Astrocyte (in vitro differentiated cells and primary cell): ENCODE data around the gene PPA2. TPM values are rescaled to one million over a fixed set of nuclear protein-coding genes. Genes with fewer than 3 reads are reported as not detected.
A peak's percentile ranks its signal among the peaks of the same experiment; 100 is the strongest.

Source experiments
- DNase-seq: peaks from one replicate; pipeline ENCODE4 v3.0.0-alpha.2; 2010; ENCODE audit warnings: low read depth
- FAIRE-seq: peaks from 2 replicates; lab custom pipeline; 2011; peaks lifted over from hg19 to GRCh38; lab: Jason Lieb, UNC
- H2AFZ ChIP-seq: 2 replicates; pipeline ENCODE4 v1.6.0; 2012; ENCODE audit warnings: low read depth, low read length, inconsistent platforms
- H3K27ac ChIP-seq: 2 replicates; pipeline ENCODE4 v1.5.1; 2011; ENCODE audit warnings: low read depth, low read length, inconsistent platforms
- H3K27me3 ChIP-seq: 2 replicates; pipeline ENCODE4 v1.6.0; 2011; ENCODE audit warnings: low read length, inconsistent platforms; ENCODE audit not compliant: insufficient read depth
- H3K36me3 ChIP-seq: 2 replicates; pipeline ENCODE4 v1.5.1; 2011; ENCODE audit warnings: low read length, inconsistent platforms; ENCODE audit not compliant: insufficient read depth
- H3K4me1 ChIP-seq: 2 replicates; pipeline ENCODE4 v1.5.1; 2011; ENCODE audit warnings: low read length, inconsistent platforms; ENCODE audit not compliant: insufficient read depth
- H3K4me2 ChIP-seq: 2 replicates; pipeline ENCODE4 v1.6.0; 2012; ENCODE audit warnings: low read length, inconsistent platforms
- H3K4me3 ChIP-seq: 2 replicates; pipeline ENCODE4 v1.5.1; 2011; ENCODE audit warnings: low read depth, mild to moderate bottlenecking, low read length, inconsistent platforms; ENCODE audit not compliant: insufficient read depth
- H3K79me2 ChIP-seq: 2 replicates; pipeline ENCODE4 v1.6.0; 2012; ENCODE audit warnings: mild to moderate bottlenecking, low read length, inconsistent platforms; ENCODE audit not compliant: insufficient read depth
- H3K9ac ChIP-seq: 2 replicates; pipeline ENCODE4 v1.6.0; 2012; ENCODE audit warnings: mild to moderate bottlenecking, low read length, inconsistent platforms
- H3K9me3 ChIP-seq: 2 replicates; pipeline ENCODE4 v1.5.1; 2012; ENCODE audit warnings: low read depth, mild to moderate bottlenecking, low read length, inconsistent platforms; ENCODE audit not compliant: insufficient read depth
- H4K20me1 ChIP-seq: 2 replicates; pipeline ENCODE4 v1.6.0; 2012; ENCODE audit warnings: low read length, inconsistent platforms; ENCODE audit not compliant: insufficient read depth
- H3K27ac Mint-ChIP-seq: one replicate; pipeline ENCODE4 v1.8.0; 2021; ENCODE audit warnings: mild to moderate bottlenecking, mixed read lengths; ENCODE audit not compliant: unreplicated experiment
- H3K27me3 Mint-ChIP-seq: one replicate; pipeline ENCODE4 v1.8.0; 2021; ENCODE audit warnings: low read depth, mixed read lengths; ENCODE audit not compliant: unreplicated experiment
- H3K36me3 Mint-ChIP-seq: one replicate; pipeline ENCODE4 v1.8.0; 2021; ENCODE audit warnings: low read depth, mixed read lengths; ENCODE audit not compliant: unreplicated experiment
- H3K4me1 Mint-ChIP-seq: one replicate; pipeline ENCODE4 v1.8.0; 2021; ENCODE audit warnings: low read depth, mixed read lengths; ENCODE audit not compliant: unreplicated experiment
- H3K4me3 Mint-ChIP-seq: one replicate; pipeline ENCODE4 v1.8.0; 2021; ENCODE audit warnings: mild to moderate bottlenecking, moderate library complexity, mixed read lengths; ENCODE audit not compliant: unreplicated experiment
- H3K9me3 Mint-ChIP-seq: one replicate; pipeline ENCODE4 v1.8.0; 2021; ENCODE audit warnings: mild to moderate bottlenecking, mixed read lengths; ENCODE audit not compliant: unreplicated experiment
- CTCF ChIP-seq: IDR thresholded peaks from 2 replicates; pipeline ENCODE4 v1.5.1; 2011; ENCODE audit warnings: low read depth, mild to moderate bottlenecking, inconsistent platforms, low read length, moderate library complexity; ENCODE audit not compliant: insufficient read depth
- EZH2 ChIP-seq: IDR thresholded peaks from 2 replicates; pipeline ENCODE4 v1.6.1; 2012; ENCODE audit warnings: mild to moderate bottlenecking, low read length, inconsistent platforms; ENCODE audit not compliant: insufficient read depth
- total RNA-seq: library from RNA; stranded (reverse); gene quantifications from 2 replicates; pipeline ENCODE4 v1.2.1, GENCODE V29; 2021

PPA2 gene
- total RNA-seq, 1 donor from 2014 or later, result 52.3 TPM

- peak overlapping the region; percentile 95 for H3K4me2 ChIP-seq
- no peak for DNase-seq
- H3K79me2 ChIP-seq, result peaks cover 39% of the 10 kb centered on the region
- peaks cover 24% of the 10 kb centered on the region for H4K20me1 ChIP-seq
- H3K4me3 Mint-ChIP-seq, result peak overlapping the region; percentile 98
- no peaks in the 10 kb centered on the region for H3K27me3 Mint-ChIP-seq
- H3K9me3 ChIP-seq, result no peaks in the 10 kb centered on the region
- peak overlapping the region; percentile 93 for H3K9ac ChIP-seq
- H3K27ac ChIP-seq, result peak overlapping the region; percentile 91
- peaks cover 11% of the 10 kb centered on the region for H3K4me1 ChIP-seq
- TF ChIP-seq CTCF (peak; percentile 55), EZH2 (no peak)
- peak overlapping the region; percentile 9 for H3K27ac Mint-ChIP-seq
- no peaks in the 10 kb centered on the region for H3K27me3 ChIP-seq
- H2AFZ ChIP-seq, result peak overlapping the region; percentile 84
- H3K9me3 Mint-ChIP-seq, result no peaks in the 10 kb centered on the region
- H3K36me3 Mint-ChIP-seq, result no peaks in the 10 kb centered on the region
- H3K4me3 ChIP-seq, result peak overlapping the region; percentile 73
- peaks cover 3% of the 10 kb centered on the region for H3K36me3 ChIP-seq
- FAIRE-seq, result no peak
- peaks cover 13% of the 10 kb centered on the region for H3K4me1 Mint-ChIP-seq
Measured at GRCh38 chr4:105474099-105474518, 247 bp upstream of the PPA2 start.

- Mint-ChIP-seq H3K4me3 (peak overlapping the region; percentile 98), H3K36me3 (no peaks in the 10 kb centered on the region), H3K4me1 (peaks cover 13% of the 10 kb centered on the region), H3K9me3 (no peaks in the 10 kb centered on the region), H3K27ac (peak overlapping the region; percentile 96), H3K27me3 (no peaks in the 10 kb centered on the region)
- H3K27me3 ChIP-seq, result no peaks in the 10 kb centered on the region
- peak overlapping the region; percentile 73 for H3K4me3 ChIP-seq
- no peaks in the 10 kb centered on the region for H3K9me3 ChIP-seq
- TF ChIP-seq CTCF, result no peak
- no peak for TF ChIP-seq EZH2
- H3K4me2 ChIP-seq, result peak overlapping the region; percentile 95
- peaks cover 3% of the 10 kb centered on the region for H3K36me3 ChIP-seq
- DNase-seq (no peak), FAIRE-seq (no peak)
- peaks cover 11% of the 10 kb centered on the region for H3K4me1 ChIP-seq
- H3K79me2 ChIP-seq, result peaks cover 51% of the 10 kb centered on the region
- H4K20me1 ChIP-seq, result peaks cover 32% of the 10 kb centered on the region
- peak overlapping the region; percentile 93 for H3K9ac ChIP-seq
- peak overlapping the region; percentile 84 for H2AFZ ChIP-seq
- peak overlapping the region; percentile 91 for H3K27ac ChIP-seq
Measured at GRCh38 chr4:105472871-105473323, 965 bp downstream of the PPA2 start.

- H2AFZ ChIP-seq, result peak overlapping the region; percentile 19
- no peaks in the 10 kb centered on the region for H3K9me3 Mint-ChIP-seq
- no peak for FAIRE-seq
- peak overlapping the region; percentile 95 for H3K4me2 ChIP-seq
- peaks cover 13% of the 10 kb centered on the region for H3K4me1 Mint-ChIP-seq
- H3K27ac ChIP-seq, result peak overlapping the region; percentile 7
- peaks cover 2% of the 10 kb centered on the region for H3K36me3 Mint-ChIP-seq
- TF ChIP-seq EZH2 (no peak), CTCF (peak; percentile 74)
- peaks cover 3% of the 10 kb centered on the region for H3K36me3 ChIP-seq
- H3K4me3 Mint-ChIP-seq, result peak overlapping the region; percentile 66
- peaks cover 64% of the 10 kb centered on the region for H3K79me2 ChIP-seq
- H3K4me1 ChIP-seq, result peaks cover 11% of the 10 kb centered on the region
- peak overlapping the region; percentile 93 for H3K9ac ChIP-seq
- no peaks in the 10 kb centered on the region for H3K27me3 ChIP-seq
- H3K27ac Mint-ChIP-seq, result peak overlapping the region; percentile 30
- H3K9me3 ChIP-seq, result no peaks in the 10 kb centered on the region
- H3K4me3 ChIP-seq, result peak overlapping the region; percentile 73
- DNase-seq, result peak; percentile 64
- H4K20me1 ChIP-seq, result peaks cover 41% of the 10 kb centered on the region
- no peaks in the 10 kb centered on the region for H3K27me3 Mint-ChIP-seq
Measured at GRCh38 chr4:105471566-105472176, 2.2 kb downstream of the PPA2 start.
